Coronary artery (tissue), 2 donors: ENCODE measurements around the gene KRT73.

Experiments used
- DNase-seq: peaks from one replicate; pipeline ENCODE4 v3.0.0-alpha.2; 2017; ENCODE audit warnings: low spot score
- H3K27ac ChIP-seq, 2 donors: fragments of 200-600 bp; sonication (generic); one replicate each; pipeline ENCODE4 v1.5.1; 2016 to 2019
- H3K4me3 ChIP-seq: fragments of 200-600 bp; sonication (generic); 2 replicates; pipeline ENCODE4 v1.5.1; 2016; ENCODE audit warnings: mild to moderate bottlenecking, moderate library complexity
- CTCF ChIP-seq: fragments of 200-600 bp; sonication (generic); IDR thresholded peaks from one replicate; pipeline ENCODE4 v1.5.1; 2019; ENCODE audit warnings: antibody characterized with exemption

KRT73 gene

DNA sequence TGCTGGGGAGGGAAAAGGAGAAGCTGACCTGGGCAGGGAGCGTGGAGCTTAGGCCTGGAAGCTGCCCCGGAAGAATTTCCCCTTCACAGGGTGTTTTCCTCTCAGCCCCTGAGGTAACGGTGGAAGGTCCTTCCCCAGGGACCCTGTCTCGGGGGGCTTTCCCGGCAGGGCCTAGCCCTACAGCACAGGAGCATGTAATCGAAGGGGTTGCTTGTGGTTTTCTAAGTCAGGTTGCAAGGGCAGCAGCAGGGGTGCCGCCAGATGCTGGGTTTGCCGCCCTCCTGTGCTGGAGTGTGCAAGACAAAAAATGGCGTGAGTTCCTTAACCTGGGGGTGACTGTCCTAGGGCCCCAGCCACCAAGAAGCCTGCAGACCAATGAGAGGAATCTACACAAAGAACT is 43.1 kb downstream of the KRT73 start:
- no peak for DNase-seq
- H3K27ac ChIP-seq, result no peak overlapping the region
- no peak overlapping the region for H3K4me3 ChIP-seq
- TF ChIP-seq CTCF, result no peak

DNA sequence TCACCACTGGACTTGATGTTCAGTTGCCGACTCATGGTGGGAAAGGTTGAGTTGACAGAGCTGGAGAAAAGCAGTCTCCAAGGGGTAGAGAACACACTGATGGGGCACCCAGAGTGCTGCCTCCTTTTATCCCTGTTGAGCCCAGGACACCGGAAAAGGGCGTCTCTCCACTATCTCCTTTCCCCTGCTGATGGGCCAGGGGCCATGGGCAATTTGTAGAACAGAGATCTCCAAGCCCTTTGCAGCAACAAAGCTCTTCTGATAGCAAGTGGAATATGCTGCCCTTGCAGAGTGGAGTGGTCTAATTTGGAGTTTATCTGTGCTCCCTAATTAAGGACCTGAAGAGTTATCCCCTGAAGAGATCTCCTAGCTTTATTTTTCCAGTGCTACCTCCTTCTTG is 44.6 kb downstream of the KRT73 start, which contains the start of gene KRT74:
KRT74 (minus strand) TSS at position 101 of the 400 bp plus-strand sequence; CDS start at position 35, 66 bp downstream.
- DNase-seq, result no peak
- H3K27ac ChIP-seq, result no peak within 1 kb of the TSS
- no peak within 1 kb of the TSS for H3K4me3 ChIP-seq
- TF ChIP-seq CTCF, result no peak

GRCh38 chr12:52573306-52573705 is 45.1 kb downstream of the KRT73 start:
- no peak for DNase-seq
- no peak overlapping the region for H3K4me3 ChIP-seq
- TF ChIP-seq CTCF, result no peak
- no peak overlapping the region for H3K27ac ChIP-seq

- Histone ChIP-seq H3K27ac (no peak overlapping the region), H3K4me3 (no peak overlapping the region)
- DNase-seq, result no peak
- no peak for TF ChIP-seq CTCF
Measured at GRCh38 chr12:52570511-52570910, 47.8 kb downstream of the KRT73 start.

DNA sequence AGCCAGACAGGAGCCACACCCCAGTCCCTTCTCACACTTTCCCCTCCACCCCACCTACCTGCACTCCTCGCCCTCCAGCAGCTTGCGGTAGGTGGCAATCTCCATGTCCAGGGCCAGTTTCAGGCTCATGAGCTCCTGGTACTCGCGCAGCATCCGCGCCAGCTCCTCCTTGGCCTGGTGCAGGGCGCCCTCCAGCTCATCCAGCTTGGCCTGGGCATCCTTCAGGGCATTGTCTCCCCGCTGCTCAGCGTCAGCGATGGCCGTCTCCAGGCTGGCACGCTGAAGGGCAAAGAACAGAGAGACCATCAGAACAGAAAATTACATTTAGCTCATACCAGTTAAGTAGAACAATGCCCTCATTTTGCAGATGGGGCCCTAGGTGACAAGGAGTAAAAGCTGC is 50.2 kb downstream of the KRT73 start:
- Histone ChIP-seq H3K4me3 (no peak overlapping the region), H3K27ac (no peak overlapping the region)
- no peak for DNase-seq
- TF ChIP-seq CTCF, result no peak

DNA sequence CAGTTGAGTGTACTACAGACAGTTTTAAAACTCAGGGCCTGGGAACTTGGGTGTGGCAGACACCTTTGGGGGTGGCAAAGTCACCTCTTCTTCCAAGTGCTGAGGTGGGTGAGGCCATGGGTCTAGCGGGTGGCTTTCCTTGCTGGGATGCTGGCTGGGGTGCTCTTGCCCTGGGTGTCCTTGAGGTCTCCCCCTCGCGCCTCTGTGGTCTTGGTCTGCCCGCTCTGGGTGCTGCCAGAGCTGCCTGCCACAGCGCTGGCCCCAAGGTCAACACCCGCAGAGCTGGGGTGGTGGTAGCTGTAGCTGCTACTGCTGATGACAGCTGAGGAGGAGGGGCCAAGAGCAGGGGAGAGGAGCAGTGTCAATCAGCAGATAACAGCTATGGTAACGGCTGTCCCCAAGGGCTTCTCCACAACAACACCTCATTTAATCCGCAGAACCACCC is 51.5 kb downstream of the KRT73 start:
- Histone ChIP-seq H3K27ac (no peak overlapping the region), H3K4me3 (no peak overlapping the region)
- no peak for TF ChIP-seq CTCF
- no peak for DNase-seq

DNA sequence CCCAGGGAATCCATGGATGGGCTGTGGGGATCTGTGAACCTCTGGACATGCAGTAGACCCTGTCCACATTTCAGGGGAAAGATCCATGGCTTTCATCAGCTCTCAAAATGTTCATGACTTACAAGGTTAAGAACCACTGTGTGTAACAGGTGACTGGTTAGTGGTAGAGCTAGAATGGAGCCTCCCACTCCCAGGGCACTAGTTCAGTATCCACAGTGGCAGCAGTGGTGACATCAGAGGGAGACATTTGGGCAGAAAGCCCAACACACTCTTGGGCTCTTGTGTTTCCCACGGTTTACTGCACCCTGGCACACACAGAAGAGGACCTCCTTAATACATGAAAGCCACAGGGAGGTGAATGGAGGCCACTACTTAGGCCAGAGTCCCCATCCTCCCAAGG is 53.8 kb downstream of the KRT73 start:
- H3K4me3 ChIP-seq, result no peak overlapping the region
- H3K27ac ChIP-seq, result no peak overlapping the region
- DNase-seq, result no peak
- TF ChIP-seq CTCF, result no peak
